ENCODE results near the gene PIBF1.

The PIBF1 gene, protein sequence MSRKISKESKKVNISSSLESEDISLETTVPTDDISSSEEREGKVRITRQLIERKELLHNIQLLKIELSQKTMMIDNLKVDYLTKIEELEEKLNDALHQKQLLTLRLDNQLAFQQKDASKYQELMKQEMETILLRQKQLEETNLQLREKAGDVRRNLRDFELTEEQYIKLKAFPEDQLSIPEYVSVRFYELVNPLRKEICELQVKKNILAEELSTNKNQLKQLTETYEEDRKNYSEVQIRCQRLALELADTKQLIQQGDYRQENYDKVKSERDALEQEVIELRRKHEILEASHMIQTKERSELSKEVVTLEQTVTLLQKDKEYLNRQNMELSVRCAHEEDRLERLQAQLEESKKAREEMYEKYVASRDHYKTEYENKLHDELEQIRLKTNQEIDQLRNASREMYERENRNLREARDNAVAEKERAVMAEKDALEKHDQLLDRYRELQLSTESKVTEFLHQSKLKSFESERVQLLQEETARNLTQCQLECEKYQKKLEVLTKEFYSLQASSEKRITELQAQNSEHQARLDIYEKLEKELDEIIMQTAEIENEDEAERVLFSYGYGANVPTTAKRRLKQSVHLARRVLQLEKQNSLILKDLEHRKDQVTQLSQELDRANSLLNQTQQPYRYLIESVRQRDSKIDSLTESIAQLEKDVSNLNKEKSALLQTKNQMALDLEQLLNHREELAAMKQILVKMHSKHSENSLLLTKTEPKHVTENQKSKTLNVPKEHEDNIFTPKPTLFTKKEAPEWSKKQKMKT

GRCh38 chr13:72781451-72782439, at the start of gene PIBF1, which contains the start of gene DIS3:
Gene PIBF1, plus strand, starts transcription at chr13:72782133. Its CDS starts 1,337 bp downstream, at chr13:72783470.
Gene DIS3, minus strand, starts transcription at chr13:72781900. Its CDS starts 68 bp downstream, at chr13:72781832.
- Histone ChIP-seq H3K4me3 (ENCODE audit: low read length) (peak within 1 kb of the TSS; percentile 95), H3K27me3 (ENCODE audit: insufficient read depth, low read length) (no peaks in the 10 kb centered on the region), H3K4me1 (ENCODE audit: insufficient read depth, low read length) (peaks cover 12% of the 10 kb centered on the region), H3K36me3 (ENCODE audit: insufficient read depth, low read depth, low read length) (peaks cover 38% of the 10 kb centered on the region), H3K27ac (ENCODE audit: low read length) (peak within 1 kb of the TSS; percentile 65), H3K9me3 (ENCODE audit: insufficient read depth, low read depth, low read length) (no peaks in the 10 kb centered on the region), H3K9ac (ENCODE audit: low read depth, low read length) (peak within 1 kb of the TSS; percentile 95)

- H3K4me3 ChIP-seq (ENCODE audit: low read length): no peak overlapping the region
- no peaks in the 10 kb centered on the region for H3K27me3 ChIP-seq (ENCODE audit: insufficient read depth, low read length)
- peaks cover 82% of the 10 kb centered on the region for H3K36me3 ChIP-seq (ENCODE audit: insufficient read depth, low read depth, low read length)
- no peaks in the 10 kb centered on the region for H3K9me3 ChIP-seq (ENCODE audit: insufficient read depth, low read depth, low read length)
- H3K27ac ChIP-seq (ENCODE audit: low read length): no peak overlapping the region
- H3K9ac ChIP-seq (ENCODE audit: low read depth, low read length): no peak overlapping the region
- no peaks in the 10 kb centered on the region for H3K4me1 ChIP-seq (ENCODE audit: insufficient read depth, low read length)
Observed at GRCh38 chr13:72737033-72737432, 44.9 kb upstream of the PIBF1 start.

- Histone ChIP-seq H3K36me3 (ENCODE audit: insufficient read depth, low read depth, low read length) (peaks cover 83% of the 10 kb centered on the region), H3K27me3 (ENCODE audit: insufficient read depth, low read length) (no peaks in the 10 kb centered on the region), H3K4me1 (ENCODE audit: insufficient read depth, low read length) (no peaks in the 10 kb centered on the region), H3K9ac (ENCODE audit: low read depth, low read length) (no peak overlapping the region), H3K9me3 (ENCODE audit: insufficient read depth, low read depth, low read length) (no peaks in the 10 kb centered on the region), H3K27ac (ENCODE audit: low read length) (no peak overlapping the region), H3K4me3 (ENCODE audit: low read length) (no peak overlapping the region)
Observed at GRCh38 chr13:72740015-72740414, 41.9 kb upstream of the PIBF1 start.

GRCh38 chr13:72745260-72745659, 36.7 kb upstream of the PIBF1 start:
- no peak overlapping the region for H3K27ac ChIP-seq (ENCODE audit: low read length)
- H3K27me3 ChIP-seq (ENCODE audit: insufficient read depth, low read length): no peaks in the 10 kb centered on the region
- no peak overlapping the region for H3K4me3 ChIP-seq (ENCODE audit: low read length)
- H3K9ac ChIP-seq (ENCODE audit: low read depth, low read length): no peak overlapping the region
- no peaks in the 10 kb centered on the region for H3K9me3 ChIP-seq (ENCODE audit: insufficient read depth, low read depth, low read length)
- peaks cover 87% of the 10 kb centered on the region for H3K36me3 ChIP-seq (ENCODE audit: insufficient read depth, low read depth, low read length)
- no peaks in the 10 kb centered on the region for H3K4me1 ChIP-seq (ENCODE audit: insufficient read depth, low read length)

DNA sequence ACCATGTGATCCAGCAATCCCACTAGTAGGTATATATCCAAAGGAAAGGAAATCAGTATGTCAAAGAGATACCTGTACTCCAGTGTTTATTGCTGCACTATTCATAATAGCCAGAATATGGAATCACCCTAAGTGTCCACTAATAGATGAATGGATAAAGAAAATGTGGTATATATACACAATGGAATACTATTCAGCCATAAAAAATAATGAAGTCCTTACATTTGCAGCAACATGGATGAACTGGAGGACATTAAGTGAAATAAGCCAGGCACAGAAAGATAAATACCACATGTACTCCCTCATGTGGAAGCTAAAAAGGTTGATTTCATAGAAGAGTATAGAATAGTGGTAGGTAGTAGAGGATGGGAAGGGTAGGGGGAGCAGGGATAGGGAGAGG, 30.7 kb upstream of the PIBF1 start:
- Histone ChIP-seq H3K4me1 (ENCODE audit: insufficient read depth, low read length) (no peaks in the 10 kb centered on the region), H3K27ac (ENCODE audit: low read length) (no peak overlapping the region), H3K27me3 (ENCODE audit: insufficient read depth, low read length) (no peaks in the 10 kb centered on the region), H3K9ac (ENCODE audit: low read depth, low read length) (no peak overlapping the region), H3K36me3 (ENCODE audit: insufficient read depth, low read depth, low read length) (peaks cover 93% of the 10 kb centered on the region), H3K4me3 (ENCODE audit: low read length) (no peak overlapping the region), H3K9me3 (ENCODE audit: insufficient read depth, low read depth, low read length) (0 out of 2 replicates have a peak, but pooled peaks cover 4% of the 10 kb centered on the region)

DNA sequence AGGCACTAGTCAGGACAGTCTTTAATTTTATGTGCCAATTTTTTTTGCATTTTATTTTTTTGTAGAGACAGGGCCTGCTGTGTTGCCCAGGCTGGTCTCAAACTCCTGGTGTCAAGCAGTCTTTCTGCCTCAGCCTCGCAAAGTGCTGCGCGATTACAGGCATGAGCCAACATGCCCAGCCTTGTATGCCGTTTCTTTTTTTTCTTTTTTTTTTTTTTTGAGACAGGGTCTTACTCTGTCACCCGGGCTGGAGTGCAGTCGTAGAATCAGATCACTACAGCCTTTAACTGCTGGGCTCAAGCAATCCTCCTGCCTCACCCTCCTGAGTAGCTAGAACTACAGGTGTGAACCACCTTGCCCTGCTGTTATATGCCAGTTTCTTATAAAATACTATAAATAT, 27.8 kb upstream of the PIBF1 start:
- Histone ChIP-seq H3K4me3 (ENCODE audit: low read length) (no peak overlapping the region), H3K27me3 (ENCODE audit: insufficient read depth, low read length) (no peaks in the 10 kb centered on the region), H3K9ac (ENCODE audit: low read depth, low read length) (no peak overlapping the region), H3K36me3 (ENCODE audit: insufficient read depth, low read depth, low read length) (peaks cover 87% of the 10 kb centered on the region), H3K9me3 (ENCODE audit: insufficient read depth, low read depth, low read length) (0 out of 2 replicates have a peak, but pooled peaks cover 4% of the 10 kb centered on the region), H3K27ac (ENCODE audit: low read length) (no peak overlapping the region), H3K4me1 (ENCODE audit: insufficient read depth, low read length) (no peaks in the 10 kb centered on the region)

- Histone ChIP-seq H3K9me3 (ENCODE audit: insufficient read depth, low read depth, low read length) (no peaks in the 10 kb centered on the region), H3K36me3 (ENCODE audit: insufficient read depth, low read depth, low read length) (peaks cover 93% of the 10 kb centered on the region), H3K27me3 (ENCODE audit: insufficient read depth, low read length) (no peaks in the 10 kb centered on the region), H3K4me3 (ENCODE audit: low read length) (no peak overlapping the region), H3K4me1 (ENCODE audit: insufficient read depth, low read length) (no peaks in the 10 kb centered on the region), H3K9ac (ENCODE audit: low read depth, low read length) (no peak overlapping the region), H3K27ac (ENCODE audit: low read length) (no peak overlapping the region)
Observed at GRCh38 chr13:72757792-72758535, 24.0 kb upstream of the PIBF1 start.

DNA sequence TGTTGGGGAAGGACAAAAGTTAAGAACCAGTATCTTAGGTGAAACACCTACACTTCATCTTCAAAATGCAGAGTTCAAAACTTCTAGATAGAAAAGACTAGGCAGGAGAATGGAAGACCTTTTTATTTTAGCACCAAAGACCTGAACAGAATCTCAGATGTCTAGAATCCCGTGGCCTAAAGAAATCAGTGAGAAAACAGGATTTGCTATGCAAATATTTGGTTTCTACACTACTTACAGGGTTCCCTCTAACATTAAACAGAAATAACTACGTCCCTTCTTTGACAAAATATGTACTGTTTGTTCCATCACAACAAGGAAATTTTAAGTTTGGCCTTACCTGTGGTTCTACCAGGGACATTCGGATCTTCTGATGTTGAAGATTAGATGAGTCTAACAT, 21.7 kb upstream of the PIBF1 start:
- peaks cover 94% of the 10 kb centered on the region for H3K36me3 ChIP-seq (ENCODE audit: insufficient read depth, low read depth, low read length)

DNA sequence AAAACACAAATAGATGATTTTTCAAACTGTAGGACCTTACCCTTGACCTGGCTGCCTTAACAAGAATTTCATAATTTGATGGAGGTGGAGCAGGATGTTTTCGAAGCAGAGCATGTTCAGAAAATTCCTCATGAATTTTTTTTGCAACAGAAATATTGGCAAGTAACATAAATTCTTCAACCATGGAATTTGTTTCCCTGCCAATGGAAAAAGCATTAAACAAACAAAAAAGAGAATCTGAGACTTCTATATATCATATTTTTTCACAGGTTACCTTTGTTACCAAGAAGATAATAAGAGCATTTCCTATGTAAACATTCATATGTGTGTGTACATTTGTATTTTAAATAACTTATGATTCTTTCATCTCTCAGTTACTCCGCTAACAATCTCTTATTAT, 18.5 kb upstream of the PIBF1 start:
- Histone ChIP-seq H3K36me3 (ENCODE audit: insufficient read depth, low read depth, low read length) (peaks cover 100% of the 10 kb centered on the region), H3K27me3 (ENCODE audit: insufficient read depth, low read length) (no peaks in the 10 kb centered on the region), H3K4me3 (ENCODE audit: low read length) (no peak overlapping the region), H3K4me1 (ENCODE audit: insufficient read depth, low read length) (no peaks in the 10 kb centered on the region), H3K9me3 (ENCODE audit: insufficient read depth, low read depth, low read length) (no peaks in the 10 kb centered on the region), H3K27ac (ENCODE audit: low read length) (no peak overlapping the region), H3K9ac (ENCODE audit: low read depth, low read length) (no peak overlapping the region)

More for the DNA sequence above, 21.7 kb upstream of the PIBF1 start:
- Histone ChIP-seq H3K4me3 (ENCODE audit: low read length) (no peak overlapping the region), H3K9ac (ENCODE audit: low read depth, low read length) (no peak overlapping the region), H3K27me3 (ENCODE audit: insufficient read depth, low read length) (no peaks in the 10 kb centered on the region), H3K9me3 (ENCODE audit: insufficient read depth, low read depth, low read length) (no peaks in the 10 kb centered on the region), H3K27ac (ENCODE audit: low read length) (no peak overlapping the region), H3K4me1 (ENCODE audit: insufficient read depth, low read length) (no peaks in the 10 kb centered on the region)

DNA sequence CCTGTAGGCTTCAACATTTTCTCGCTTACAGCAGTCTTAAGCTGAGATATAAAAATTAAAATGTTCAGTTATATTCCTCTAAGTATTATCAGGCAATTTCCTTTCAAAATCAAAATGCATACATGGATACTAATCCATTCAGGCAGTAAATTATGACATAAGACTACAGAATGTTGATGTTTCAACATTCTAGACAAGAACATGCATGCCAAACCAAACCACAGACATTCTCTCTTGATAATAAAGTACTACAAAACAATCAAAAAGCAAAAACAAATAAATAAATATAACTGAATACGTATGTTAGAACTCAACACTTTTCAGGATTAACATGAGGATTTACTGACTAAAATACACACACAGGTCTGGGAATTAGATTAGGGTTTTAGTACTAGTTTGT, 7.9 kb upstream of the PIBF1 start:
- no peak overlapping the region for H3K4me3 ChIP-seq (ENCODE audit: low read length)
- peaks cover 99% of the 10 kb centered on the region for H3K36me3 ChIP-seq (ENCODE audit: insufficient read depth, low read depth, low read length)
- no peak overlapping the region for H3K9ac ChIP-seq (ENCODE audit: low read depth, low read length)
- no peak overlapping the region for H3K27ac ChIP-seq (ENCODE audit: low read length)
- no peaks in the 10 kb centered on the region for H3K4me1 ChIP-seq (ENCODE audit: insufficient read depth, low read length)
- H3K27me3 ChIP-seq (ENCODE audit: insufficient read depth, low read length): no peaks in the 10 kb centered on the region
- no peaks in the 10 kb centered on the region for H3K9me3 ChIP-seq (ENCODE audit: insufficient read depth, low read depth, low read length)
